Smooth muscle cell of the brain vasculature (primary cell): ENCODE measurements around the gene IFT122.
"Not testable (repeated sequence)": the region's sequence is repeated elsewhere in the genome, so short reads cannot be mapped to it uniquely, and the experiment has no call there.

Experiments used
- DNase-seq: peaks from one replicate; pipeline ENCODE4 v3.0.0-alpha.2; 2012; ENCODE audit warnings: low read depth, low spot score

Gene IFT122

GRCh38 chr3:129469026-129469425 lies 29.0 kb downstream of the IFT122 start:
- no peak for DNase-seq

GRCh38 chr3:129470861-129471260 lies 30.8 kb downstream of the IFT122 start:
- DNase-seq = no peak

DNA sequence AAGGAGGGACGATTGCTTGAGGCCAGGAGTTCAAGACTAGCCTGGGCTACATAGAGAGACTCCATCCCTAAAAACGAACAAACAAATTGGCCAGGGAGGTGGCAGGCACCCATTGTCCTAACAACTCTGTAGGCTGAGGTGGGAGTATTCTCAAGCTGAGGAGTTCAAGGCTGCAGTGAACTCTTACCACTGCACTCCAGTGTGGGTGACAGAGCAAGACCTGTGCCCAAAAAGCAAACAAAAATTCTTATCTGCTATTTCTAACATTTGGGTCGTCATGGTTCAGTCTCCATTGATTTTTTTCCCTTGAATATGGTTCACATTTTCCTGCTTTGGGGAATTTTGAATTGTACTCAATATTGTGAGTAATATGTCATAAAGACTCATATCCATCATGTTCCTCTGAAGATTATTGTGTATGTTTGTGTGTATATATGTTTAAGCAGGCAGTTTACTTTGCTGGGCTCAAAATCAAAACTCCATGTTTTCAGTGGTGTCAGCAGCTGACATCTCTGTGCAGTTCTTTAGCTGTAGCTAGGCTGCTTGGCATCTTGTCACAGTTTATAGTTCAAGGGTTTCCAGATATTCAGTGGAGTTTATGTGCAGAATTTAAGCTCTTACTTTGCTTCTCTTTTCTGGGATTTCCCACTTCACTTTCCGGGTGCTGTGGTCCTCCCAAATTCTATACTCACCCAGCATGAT lies 33.2 kb downstream of the IFT122 start:
- no peak for DNase-seq

DNA sequence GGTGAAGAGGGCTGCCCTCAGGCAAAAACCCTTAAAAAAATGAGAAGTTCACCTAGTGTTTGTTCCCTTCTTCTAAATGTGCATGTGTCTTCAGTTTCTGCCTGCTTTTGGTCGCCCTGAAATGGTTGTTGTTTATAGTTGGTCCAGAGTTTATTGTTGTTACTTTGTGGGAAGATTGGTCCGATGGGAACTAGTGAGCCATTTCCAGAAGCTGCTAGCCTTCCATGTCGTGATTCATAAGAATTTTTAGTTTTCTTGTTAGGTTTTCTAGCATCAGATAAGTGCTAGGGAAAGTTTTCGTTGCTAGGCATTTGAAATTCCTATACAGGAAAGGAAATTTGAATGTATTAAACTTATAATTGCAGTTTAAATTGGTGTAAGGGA lies 33.7 kb downstream of the IFT122 start:
- DNase-seq = no peak

GRCh38 chr3:129474984-129475804 lies 35.2 kb downstream of the IFT122 start:
- no peak for DNase-seq

- DNase-seq = no peak
Measured at GRCh38 chr3:129475863-129476262, 35.8 kb downstream of the IFT122 start.

- no peak for DNase-seq
Measured at GRCh38 chr3:129476586-129476985, 36.6 kb downstream of the IFT122 start.

DNA sequence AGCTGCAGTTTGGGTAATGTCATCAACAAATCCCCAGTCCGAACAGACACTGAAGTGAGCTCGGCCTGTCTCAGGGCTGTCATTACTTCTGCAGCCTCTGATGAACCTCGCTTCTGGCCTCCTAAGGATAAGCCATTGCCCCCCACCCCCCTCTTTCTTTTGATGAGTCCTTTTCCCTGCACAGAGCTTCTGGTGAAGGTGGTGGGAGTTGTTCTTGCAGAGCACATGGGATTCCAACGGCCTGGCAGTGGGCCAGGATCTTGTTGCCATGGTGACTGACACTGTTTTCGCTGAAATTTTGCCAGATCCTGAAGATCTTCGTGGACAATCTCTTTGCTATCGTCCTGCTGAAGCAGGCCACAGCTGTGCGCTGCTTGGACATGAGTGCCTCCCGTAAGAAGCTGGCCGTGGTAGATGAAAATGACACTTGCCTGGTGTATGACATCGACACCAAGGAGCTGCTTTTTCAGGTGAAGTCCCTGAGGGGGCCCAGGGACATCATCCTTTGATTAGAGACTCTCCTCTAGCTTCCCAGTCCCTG lies 41.3 kb downstream of the IFT122 start:
- not testable (repeated sequence) for DNase-seq

DNA sequence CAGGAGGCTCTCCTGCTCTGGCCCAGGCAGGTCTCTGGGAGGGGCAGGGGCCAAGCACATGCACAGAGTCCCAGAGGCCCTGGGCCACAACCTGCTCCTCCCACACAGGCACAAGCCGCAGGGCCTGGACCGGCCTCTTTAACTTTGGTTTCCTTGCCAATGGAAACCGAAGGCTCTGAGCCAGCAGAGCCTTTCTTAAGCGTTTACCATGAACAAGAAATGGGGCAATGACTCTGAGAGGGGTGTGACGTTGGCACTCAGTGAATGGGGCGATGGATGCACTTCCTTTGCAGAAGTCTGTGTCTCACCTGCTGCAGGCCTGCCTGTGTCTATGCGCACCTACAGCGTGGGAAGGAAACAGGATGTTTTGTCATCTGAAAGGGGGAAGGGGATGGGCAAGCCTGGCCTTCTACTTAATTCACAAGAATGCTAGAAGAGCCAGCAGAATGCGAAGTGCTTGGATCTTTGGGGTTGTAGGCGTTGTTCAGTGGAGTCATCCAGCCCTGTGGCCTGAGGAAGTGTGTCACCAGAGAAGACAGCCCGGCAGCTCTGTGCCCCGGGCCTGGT lies 41.8 kb downstream of the IFT122 start:
- no peak for DNase-seq

- no peak for DNase-seq
Measured at GRCh38 chr3:129482721-129483120, 42.7 kb downstream of the IFT122 start.

GRCh38 chr3:129483870-129484269 lies 43.8 kb downstream of the IFT122 start:
- no peak for DNase-seq

DNA sequence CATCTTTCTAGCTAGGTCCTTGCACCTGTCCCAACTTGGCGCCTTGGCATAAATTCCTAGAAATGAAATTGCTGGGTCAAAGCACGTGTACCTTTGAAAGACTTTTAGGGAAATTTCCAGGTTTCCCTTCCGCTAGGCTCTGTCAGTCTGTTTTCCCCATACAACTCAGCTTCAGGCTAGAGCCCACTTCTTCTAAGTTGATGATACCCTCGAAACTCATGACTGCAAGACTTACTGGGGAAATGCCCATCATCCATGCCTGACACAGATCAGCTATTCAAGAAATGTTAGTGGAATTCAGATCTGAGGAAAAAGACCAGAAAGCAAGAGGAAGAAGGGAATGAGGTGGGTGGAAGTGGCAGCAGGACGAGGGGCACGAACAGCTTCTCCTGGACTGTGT lies 45.1 kb downstream of the IFT122 start:
- not testable (repeated sequence) for DNase-seq

GRCh38 chr3:129485721-129486663 lies 46.0 kb downstream of the IFT122 start:
- peak; percentile 76 for DNase-seq

DNA sequence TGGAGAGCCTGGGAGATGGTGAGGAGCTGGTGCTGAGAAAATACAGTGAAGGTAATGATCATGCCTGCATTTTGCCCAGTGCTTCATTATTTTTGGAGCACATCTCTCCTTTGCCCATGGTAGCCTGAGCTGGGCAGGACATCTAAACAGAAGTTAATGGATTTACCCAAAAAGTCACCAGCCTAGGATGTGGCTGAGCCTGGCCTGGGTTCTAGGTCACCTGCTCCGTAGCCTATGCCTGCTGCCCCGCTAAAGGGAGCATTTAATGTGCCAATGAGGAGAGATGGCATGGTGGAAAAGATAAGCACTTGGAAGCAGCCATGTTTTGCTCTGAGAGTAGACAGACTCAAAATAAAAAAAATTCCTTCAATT lies 46.6 kb downstream of the IFT122 start:
- no peak for DNase-seq

- no peak for DNase-seq
Measured at GRCh38 chr3:129487183-129487867, 47.3 kb downstream of the IFT122 start.

GRCh38 chr3:129487868-129488335 lies 47.9 kb downstream of the IFT122 start:
- DNase-seq = not testable (repeated sequence)

DNA sequence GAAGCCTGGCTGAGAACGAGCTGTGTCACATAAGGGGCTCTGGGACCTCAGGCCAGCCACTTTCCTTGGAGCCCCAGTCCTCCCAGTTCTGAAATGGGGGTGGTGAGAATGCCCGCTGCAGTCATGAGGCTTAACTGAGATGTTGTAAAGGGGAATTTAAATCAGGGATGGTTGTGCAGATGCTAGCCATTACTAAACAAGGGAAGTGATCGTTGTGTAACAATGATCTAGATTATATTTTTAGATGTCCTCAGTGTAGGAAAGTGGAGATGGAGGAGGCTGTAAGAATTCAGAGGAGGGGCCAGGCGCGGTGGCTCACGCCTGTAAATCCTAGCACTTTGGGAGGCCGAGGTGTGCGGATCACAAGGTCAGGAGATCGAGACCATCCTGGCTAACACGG lies 49.2 kb downstream of the IFT122 start:
- DNase-seq = not testable (repeated sequence)

DNA sequence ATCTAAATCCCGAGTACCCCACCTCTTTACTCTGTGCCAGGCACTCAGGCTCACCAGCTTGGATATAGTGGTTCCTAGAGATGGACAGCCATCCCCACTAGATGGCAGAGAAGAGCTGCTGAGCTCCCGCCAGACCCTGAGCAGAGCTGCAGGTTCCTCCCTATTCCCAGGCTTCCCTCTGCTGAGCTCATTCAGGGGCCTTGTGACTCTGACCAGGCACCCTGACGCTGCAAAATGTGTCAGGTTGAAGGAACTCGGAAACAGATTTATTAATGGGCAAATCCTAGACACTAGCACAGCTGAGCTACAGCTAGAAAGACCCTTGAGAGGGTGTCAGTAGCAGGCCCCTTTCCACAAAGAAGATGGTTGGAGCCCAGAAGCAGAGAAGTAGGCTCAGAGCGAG lies 50.2 kb downstream of the IFT122 start:
- DNase-seq = peak; percentile 74

- DNase-seq = not testable (repeated sequence)
Measured at GRCh38 chr3:129491077-129491476, 51.1 kb downstream of the IFT122 start.

DNA sequence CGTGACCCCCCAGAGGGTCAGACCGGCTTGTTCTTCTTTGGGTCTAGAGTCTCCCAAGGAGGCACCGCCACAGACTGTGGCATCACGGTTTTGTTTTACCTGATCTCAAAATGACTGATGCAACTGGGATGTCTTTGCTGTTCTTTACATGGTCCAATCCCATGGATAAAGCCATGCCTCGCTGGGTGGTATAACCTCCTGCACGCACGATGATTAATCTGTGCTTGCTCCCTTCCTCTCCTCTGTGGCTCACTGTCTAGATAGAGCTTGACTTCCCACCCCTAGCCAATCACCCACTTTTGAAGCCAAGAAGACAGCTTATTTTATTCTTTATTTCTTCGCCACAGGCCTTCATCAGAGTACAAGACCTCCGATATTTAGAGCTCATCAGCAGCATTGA lies 51.8 kb downstream of the IFT122 start:
- DNase-seq = no peak

GRCh38 chr3:129492691-129493090 lies 52.7 kb downstream of the IFT122 start:
- no peak for DNase-seq
